GM12801 (cell line): ENCODE results near the gene SCMH1.

Experiments used
- CTCF ChIP-seq: IDR thresholded peaks from one replicate; pipeline ENCODE4 v1.5.1; 2011; ENCODE audit warnings: control low read depth; ENCODE audit not compliant: insufficient read length; ENCODE audit errors: extremely low read depth

Gene SCMH1

DNA sequence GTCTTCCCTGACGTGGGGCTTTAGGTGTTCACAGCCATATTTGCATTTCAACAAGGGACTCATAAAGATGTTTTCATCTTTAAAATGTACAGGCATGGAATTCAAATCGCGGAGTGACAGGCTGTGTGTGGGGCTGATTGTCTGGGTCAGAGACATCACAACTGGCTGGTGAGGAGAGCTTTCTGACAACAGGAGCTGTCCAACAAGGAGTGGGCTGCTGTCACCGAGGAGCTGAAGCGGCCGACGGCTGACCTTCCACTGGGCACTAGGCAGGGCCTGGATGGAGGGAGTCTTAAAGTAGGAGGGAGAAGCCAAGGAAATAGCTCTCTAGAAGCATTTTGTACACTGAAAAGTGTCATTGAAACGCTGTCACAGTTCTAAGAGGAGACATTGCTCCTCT is 30.5 kb upstream of the SCMH1 start:
- TF ChIP-seq CTCF: no peak

DNA sequence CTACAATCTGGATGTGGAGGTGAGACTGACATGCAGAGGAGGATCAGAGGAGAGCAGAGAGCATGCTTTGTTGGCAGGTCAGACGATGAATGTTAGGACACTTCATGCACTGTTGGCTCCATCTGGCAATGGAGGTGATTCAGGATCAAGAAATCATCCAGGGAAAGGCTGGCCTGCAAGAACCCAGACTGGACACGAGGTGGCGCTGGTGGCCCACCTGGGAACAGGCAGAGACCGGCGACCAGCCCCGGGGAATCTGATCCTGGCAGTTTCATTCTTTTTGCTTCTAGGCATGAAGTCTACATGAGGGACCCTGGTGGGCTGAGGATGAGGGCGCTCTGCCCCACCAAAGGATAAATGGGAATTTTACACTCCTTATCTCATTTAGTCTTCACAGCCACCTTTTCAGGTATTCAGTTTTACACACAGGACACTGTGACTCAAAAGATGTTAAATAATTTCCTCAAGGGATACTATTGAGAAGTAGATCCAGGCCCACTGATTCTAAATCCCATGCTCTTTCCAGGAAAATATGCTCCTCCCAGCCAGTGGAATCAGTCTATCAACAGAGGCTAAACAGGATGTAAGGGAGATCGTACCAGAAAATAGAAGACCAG is 26.2 kb upstream of the SCMH1 start:
- peak; percentile 28 for TF ChIP-seq CTCF

DNA sequence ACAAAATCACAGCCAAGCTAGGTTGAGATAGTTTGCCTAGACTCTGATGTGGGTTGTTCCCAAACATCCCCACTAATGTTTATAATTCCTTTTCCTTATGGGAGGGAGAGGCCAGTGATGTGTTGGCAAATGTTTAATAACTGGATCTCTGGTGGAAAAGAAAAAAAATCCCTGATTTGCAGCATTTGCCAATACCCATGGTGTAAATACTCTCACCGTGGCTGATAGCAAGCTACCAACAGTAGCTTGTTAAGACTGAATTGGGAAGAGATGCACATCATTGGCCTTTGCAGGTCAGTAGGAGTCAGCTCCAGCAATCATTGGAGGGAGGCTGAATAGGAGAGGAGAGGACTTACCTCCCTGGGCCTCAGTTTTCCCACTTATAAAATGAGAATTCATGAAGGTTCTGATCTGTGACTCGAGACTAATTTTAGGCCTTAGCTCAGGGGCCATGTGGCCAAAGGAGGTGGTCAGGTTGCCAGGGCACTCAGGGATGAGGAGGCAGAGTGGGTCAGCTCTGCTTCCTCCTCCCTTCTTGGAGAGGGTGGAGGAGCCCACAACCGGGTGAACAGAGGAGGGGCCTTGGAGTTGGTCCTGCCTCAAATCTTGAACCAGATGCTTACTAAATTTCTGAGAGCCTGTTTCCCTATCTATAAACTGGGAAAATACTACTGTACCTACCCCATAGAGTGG is 20.0 kb upstream of the SCMH1 start:
- no peak for TF ChIP-seq CTCF

DNA sequence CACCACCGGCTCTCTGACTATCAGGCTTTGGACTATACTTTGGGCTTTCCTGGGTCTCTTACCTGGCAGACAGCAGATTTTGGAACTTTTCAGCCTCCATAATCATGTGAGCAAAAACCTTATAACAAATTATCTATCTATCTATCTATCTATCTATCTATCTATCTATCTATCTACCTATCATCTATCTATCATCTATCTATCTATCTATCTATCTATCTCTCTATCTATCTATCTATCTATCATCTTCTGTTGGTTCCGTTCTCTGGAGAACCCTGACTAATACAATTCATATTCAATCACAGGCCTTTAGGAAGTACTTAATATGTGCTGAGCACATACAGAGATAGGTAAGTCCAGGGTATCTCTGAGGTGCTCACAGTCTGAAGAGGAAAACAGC is 18.7 kb upstream of the SCMH1 start:
- no peak for TF ChIP-seq CTCF

DNA sequence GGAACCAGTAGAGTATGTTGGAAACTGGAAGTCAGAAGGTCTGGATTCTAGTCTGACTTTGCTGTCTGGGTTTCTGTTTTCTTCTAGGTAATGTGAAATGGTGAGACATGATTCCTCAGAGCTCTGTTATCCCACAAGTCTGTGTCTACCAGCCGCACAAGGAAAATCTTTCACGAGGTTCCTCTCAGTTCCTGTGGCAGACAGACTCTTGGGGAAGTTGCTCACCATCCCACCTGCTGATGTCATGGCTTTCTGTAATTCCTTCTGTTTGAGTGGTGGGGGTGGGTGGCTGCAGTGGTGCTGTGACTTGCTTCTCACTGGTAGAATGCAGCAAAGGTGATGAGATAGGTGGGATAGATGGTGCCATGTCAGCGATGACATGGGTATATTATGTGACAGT is 17.1 kb upstream of the SCMH1 start:
- no peak for TF ChIP-seq CTCF

DNA sequence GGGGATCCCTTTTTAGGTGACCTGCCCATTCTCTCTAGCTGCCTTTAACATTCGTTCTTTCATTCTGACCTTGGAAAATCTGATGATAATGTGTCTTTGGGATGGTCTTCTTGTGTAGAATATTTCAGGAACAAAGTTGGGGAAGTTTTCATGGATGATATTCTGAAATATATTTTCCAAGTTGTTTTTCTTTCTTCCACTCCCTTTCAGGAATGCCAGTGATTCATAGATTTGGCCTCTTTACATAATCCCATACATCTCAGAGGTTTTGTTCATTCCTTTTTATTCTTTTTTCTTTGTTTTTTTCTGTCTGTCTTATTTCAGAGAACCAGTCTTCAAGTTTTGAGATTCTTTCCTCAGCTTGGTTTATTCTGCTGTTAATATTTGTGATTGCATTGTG is 13.9 kb upstream of the SCMH1 start:
- no peak for TF ChIP-seq CTCF

- no peak for TF ChIP-seq CTCF
Measured at GRCh38 chr1:41249319-41249718, 7.2 kb upstream of the SCMH1 start.
